GM12878 (cell line): Measurements from ENCODE around the gene LILRB3.
"Not testable (repeated sequence)": the region's sequence is repeated elsewhere in the genome, so short reads cannot be mapped to it uniquely, and the experiment has no call there.

Experiments
- BCL11A ChIP-seq: IDR thresholded peaks from 2 replicates; pipeline ENCODE4 v1.6.1; 2011; ENCODE audit warnings: low read depth, low read length
- CTCF ChIP-seq, 3 experiments: IDR thresholded peaks in 2 of 3; conservative IDR thresholded peaks in 1 of 3; 2 replicates each; pipeline ENCODE4 v1.5.1; 2011; ENCODE audit warnings: low read depth in 3 of 3, low read length in 3 of 3, mild to moderate bottlenecking in 3 of 3, control low read depth in 2 of 3, moderate library complexity in 2 of 3, inconsistent platforms in 1 of 3, mixed read lengths in 1 of 3; ENCODE audit not compliant: control insufficient read depth in 2 of 3, insufficient read depth in 1 of 3; ENCODE audit errors: extremely low read depth in 1 of 3
- E2F4 ChIP-seq: IDR thresholded peaks from 2 replicates; pipeline ENCODE4 v1.6.1; 2012; ENCODE audit warnings: low read depth, low read length, improper control_type of control experiment
- EP300 ChIP-seq, 2 experiments: fragments of 150-350 bp in 1 of 2; IDR thresholded peaks; 2 replicates each; pipeline ENCODE4 v1.6.1; 2011 to 2012; ENCODE audit warnings: low read depth in 2 of 2, low read length in 2 of 2, borderline replicate concordance in 1 of 2, improper control_type of control experiment in 1 of 2, inconsistent platforms in 1 of 2; ENCODE audit not compliant: control insufficient read depth in 1 of 2
- MAX ChIP-seq: IDR thresholded peaks from 2 replicates; pipeline ENCODE4 v1.6.1; 2012; ENCODE audit warnings: low read depth, low read length, improper control_type of control experiment
- NFIC ChIP-seq: IDR thresholded peaks from 2 replicates; pipeline ENCODE4 v1.6.1; 2012; ENCODE audit warnings: low read depth, mild to moderate bottlenecking, inconsistent platforms, low read length, moderate library complexity
- PKNOX1 ChIP-seq: fragments of 450-650 bp; IDR thresholded peaks from 2 replicates; pipeline ENCODE4 v1.6.1; 2016; ENCODE audit warnings: mild to moderate bottlenecking
- POLR2AphosphoS5 ChIP-seq: IDR thresholded peaks from 2 replicates; pipeline ENCODE4 v1.6.1; 2011; ENCODE audit warnings: mild to moderate bottlenecking, low read length, inconsistent platforms
- ZNF24 ChIP-seq: fragments of 450-650 bp; IDR thresholded peaks from 2 replicates; pipeline ENCODE4 v1.6.1; 2017; ENCODE audit warnings: antibody characterized with exemption, mild to moderate bottlenecking

GRCh38 chr19:54222474-54223276 lies at the start of gene LILRB3:
- not testable (repeated sequence) for TF ChIP-seq NFIC; MAX; EP300 (IDR thresholded peaks at IDR 0.05; ENCODE audit: borderline replicate concordance in 1 of 2, control insufficient read depth in 1 of 2, low read depth in 2 of 2, low read length in 2 of 2); POLR2AphosphoS5; CTCF (IDR thresholded peaks at IDR 0.05 in 2 of 3, conservative IDR thresholded peaks at IDR 0.05 in 1 of 3; ENCODE audit: control insufficient read depth in 2 of 3, extremely low read depth in 1 of 3, insufficient read depth in 1 of 3, low read depth in 3 of 3, low read length in 3 of 3); PKNOX1; BCL11A; ZNF24; E2F4
